Measurements from ENCODE around the gene ITSN1. TPM values are rescaled to one million over a fixed set of nuclear protein-coding genes. Genes with fewer than 3 reads are reported as not detected.

The ITSN1 gene
- total RNA-seq, 1 experiment from 2014 or later, result 88.5 TPM

DNA sequence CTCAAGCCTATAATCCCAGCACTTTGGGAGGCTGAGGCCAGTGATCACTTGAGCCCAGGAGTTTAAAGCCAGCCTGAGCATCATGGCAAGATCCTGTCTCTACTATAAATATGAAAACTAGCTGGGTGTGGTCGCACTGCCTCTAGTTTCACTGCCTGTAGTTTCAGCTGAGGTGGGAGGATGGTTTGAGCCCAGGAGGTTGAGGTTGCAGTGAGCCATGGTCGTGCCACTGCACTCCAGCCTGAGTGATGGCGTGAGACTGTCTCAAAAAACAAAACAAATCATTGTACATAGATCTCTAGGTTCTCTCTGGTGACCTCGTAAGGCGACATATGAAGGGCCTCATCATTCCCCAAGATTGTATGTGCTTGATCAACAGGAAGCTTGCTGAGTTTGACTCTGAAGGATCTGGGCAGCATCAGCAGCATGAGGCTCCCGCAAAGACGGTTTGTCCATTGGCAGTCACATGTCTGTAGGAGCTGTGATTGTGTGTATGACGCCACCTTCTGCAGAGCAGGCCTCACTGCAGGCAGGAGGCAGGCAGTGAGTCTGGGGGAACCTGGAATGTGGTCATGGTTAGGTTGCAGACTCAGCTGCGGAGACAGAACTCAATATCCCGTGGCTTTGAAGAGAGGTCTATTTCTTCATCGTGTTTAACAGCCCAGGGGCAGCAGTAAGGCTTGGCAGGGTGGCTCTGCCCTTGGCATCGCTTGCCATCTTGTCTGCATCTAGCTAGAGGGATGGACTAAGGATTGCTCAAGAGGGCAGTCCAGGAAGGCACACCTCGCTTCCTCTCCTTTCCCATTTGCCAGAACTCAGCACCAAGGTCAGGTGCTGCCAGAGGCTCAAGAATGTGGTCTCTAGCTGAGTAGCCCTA is 259.3 kb downstream of the ITSN1 start:
- Histone ChIP-seq H3K36me3 (ENCODE audit: control insufficient read depth, insufficient read depth, low read length) (no peaks in the 10 kb centered on the region), H3K4me3 (ENCODE audit: low read depth, low read length) (no peak overlapping the region), H3K27me3 (replicated peaks; ENCODE audit: control insufficient read depth, insufficient read depth, low read length) (no peaks in the 10 kb centered on the region), H3K9me3 (no peaks in the 10 kb centered on the region), H3K4me1 (no peaks in the 10 kb centered on the region)
- BruUV-seq (replicated peaks), result no TSS peak
- no peak overlapping the region for H3K27ac Mint-ChIP-seq (ENCODE audit: unreplicated experiment)
- intact Hi-C loops (cut with micrococcal nuclease; ENCODE audit: unreplicated experiment), result no loop called here
- CTCF ChIA-PET, result interaction anchor here (0.6 to 1.6 kb wide), 2 partner anchors 118 to 296 kb away, joined by 3 to 6 read pairs; no protein-coding TSS in a partner anchor
- TF ChIP-seq, protein P1, sequence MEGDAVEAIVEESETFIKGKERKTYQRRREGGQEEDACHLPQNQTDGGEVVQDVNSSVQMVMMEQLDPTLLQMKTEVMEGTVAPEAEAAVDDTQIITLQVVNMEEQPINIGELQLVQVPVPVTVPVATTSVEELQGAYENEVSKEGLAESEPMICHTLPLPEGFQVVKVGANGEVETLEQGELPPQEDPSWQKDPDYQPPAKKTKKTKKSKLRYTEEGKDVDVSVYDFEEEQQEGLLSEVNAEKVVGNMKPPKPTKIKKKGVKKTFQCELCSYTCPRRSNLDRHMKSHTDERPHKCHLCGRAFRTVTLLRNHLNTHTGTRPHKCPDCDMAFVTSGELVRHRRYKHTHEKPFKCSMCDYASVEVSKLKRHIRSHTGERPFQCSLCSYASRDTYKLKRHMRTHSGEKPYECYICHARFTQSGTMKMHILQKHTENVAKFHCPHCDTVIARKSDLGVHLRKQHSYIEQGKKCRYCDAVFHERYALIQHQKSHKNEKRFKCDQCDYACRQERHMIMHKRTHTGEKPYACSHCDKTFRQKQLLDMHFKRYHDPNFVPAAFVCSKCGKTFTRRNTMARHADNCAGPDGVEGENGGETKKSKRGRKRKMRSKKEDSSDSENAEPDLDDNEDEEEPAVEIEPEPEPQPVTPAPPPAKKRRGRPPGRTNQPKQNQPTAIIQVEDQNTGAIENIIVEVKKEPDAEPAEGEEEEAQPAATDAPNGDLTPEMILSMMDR (IDR thresholded peaks at IDR 0.05; ENCODE audit: insufficient read depth in 1 of 2, low read depth in 1 of 2, low read length in 1 of 2, severe bottlenecking in 1 of 2, unreplicated experiment in 1 of 2), result peak; percentile 52 to 53
- H3K4me1 Mint-ChIP-seq (ENCODE audit: low read depth, unreplicated experiment), result no peaks in the 10 kb centered on the region
- peaks cover 52% of the 10 kb centered on the region for H3K36me3 Mint-ChIP-seq (ENCODE audit: insufficient read depth, unreplicated experiment)
- H3K9me3 Mint-ChIP-seq (ENCODE audit: unreplicated experiment), result no peaks in the 10 kb centered on the region
- peak; percentile 50 to 53 for DNase-seq
- no peak overlapping the region for H3K4me3 Mint-ChIP-seq (ENCODE audit: unreplicated experiment)
- POLR2A ChIA-PET, result no interaction called here
- no peaks in the 10 kb centered on the region for H3K27me3 Mint-ChIP-seq (ENCODE audit: insufficient read depth, unreplicated experiment)

DNA sequence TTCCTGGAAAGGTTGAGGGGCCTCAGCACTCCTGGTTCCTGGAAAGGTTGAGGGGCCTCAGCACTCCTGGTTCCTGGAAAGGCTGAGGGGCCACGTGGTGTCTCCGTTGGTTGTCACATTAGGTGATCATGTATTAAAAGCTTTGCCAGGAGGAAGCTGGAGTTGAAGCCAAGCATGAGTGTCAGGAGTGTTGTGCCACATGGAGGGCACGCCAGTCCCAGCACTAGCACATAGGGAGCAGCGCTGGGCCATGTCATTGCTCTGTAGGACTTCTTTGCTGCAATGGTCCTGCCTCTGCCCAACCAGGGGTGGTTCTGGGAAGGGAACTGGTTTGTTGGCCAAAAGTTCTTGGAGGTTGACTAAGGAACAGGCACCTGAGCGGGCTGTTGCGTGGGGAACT is 260.0 kb downstream of the ITSN1 start:
- Mint-ChIP-seq H3K4me3 (ENCODE audit: unreplicated experiment) (no peak overlapping the region), H3K27me3 (ENCODE audit: insufficient read depth, unreplicated experiment) (no peaks in the 10 kb centered on the region), H3K27ac (ENCODE audit: unreplicated experiment) (no peak overlapping the region), H3K9me3 (ENCODE audit: unreplicated experiment) (no peaks in the 10 kb centered on the region), H3K4me1 (ENCODE audit: low read depth, unreplicated experiment) (no peaks in the 10 kb centered on the region), H3K36me3 (ENCODE audit: insufficient read depth, unreplicated experiment) (peaks cover 59% of the 10 kb centered on the region)
- Histone ChIP-seq H3K4me1 (no peaks in the 10 kb centered on the region), H3K9me3 (no peaks in the 10 kb centered on the region), H3K4me3 (ENCODE audit: low read depth, low read length) (no peak overlapping the region), H3K36me3 (ENCODE audit: control insufficient read depth, insufficient read depth, low read length) (no peaks in the 10 kb centered on the region), H3K27me3 (replicated peaks; ENCODE audit: control insufficient read depth, insufficient read depth, low read length) (no peaks in the 10 kb centered on the region)
- ChIA-PET POLR2A (no interaction called here), CTCF (interaction anchor here (0.6 to 1.6 kb wide), 2 partner anchors 119 to 297 kb away, joined by 3 to 6 read pairs; no protein-coding TSS in a partner anchor)
- DNase-seq, result no peak
- intact Hi-C loops (cut with micrococcal nuclease; ENCODE audit: unreplicated experiment), result no loop called here
- BruUV-seq (replicated peaks), result no TSS peak
- TF ChIP-seq, protein P1 (IDR thresholded peaks at IDR 0.05; ENCODE audit: insufficient read depth in 1 of 2, low read depth in 1 of 2, low read length in 1 of 2, severe bottlenecking in 1 of 2, unreplicated experiment in 1 of 2), result no peak

DNA sequence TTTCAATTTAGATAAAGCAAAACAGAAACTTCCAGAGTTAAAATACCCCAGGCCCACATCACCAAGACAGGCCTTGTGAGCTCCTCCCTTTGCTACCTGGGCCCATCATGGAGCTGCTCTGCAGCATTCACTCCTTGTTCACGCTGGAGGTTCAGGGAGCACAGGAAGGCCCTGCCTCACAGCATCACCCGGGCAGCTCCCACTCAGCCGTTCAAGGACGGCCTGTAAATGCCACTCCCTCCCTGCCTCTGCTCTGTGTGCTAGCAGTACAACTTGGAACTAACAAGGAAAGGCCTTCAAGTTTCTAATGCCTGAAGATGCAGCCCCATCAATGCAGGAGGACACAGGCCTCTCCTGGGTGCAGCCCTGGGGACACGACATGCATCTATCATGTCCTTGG is 261.7 kb downstream of the ITSN1 start:
- Histone ChIP-seq H3K4me1 (no peaks in the 10 kb centered on the region), H3K36me3 (ENCODE audit: control insufficient read depth, insufficient read depth, low read length) (no peaks in the 10 kb centered on the region), H3K27me3 (replicated peaks; ENCODE audit: control insufficient read depth, insufficient read depth, low read length) (no peaks in the 10 kb centered on the region), H3K4me3 (ENCODE audit: low read depth, low read length) (no peak overlapping the region), H3K9me3 (no peaks in the 10 kb centered on the region)
- Mint-ChIP-seq H3K4me1 (ENCODE audit: low read depth, unreplicated experiment) (no peaks in the 10 kb centered on the region), H3K27me3 (ENCODE audit: insufficient read depth, unreplicated experiment) (no peaks in the 10 kb centered on the region), H3K4me3 (ENCODE audit: unreplicated experiment) (no peak overlapping the region), H3K9me3 (ENCODE audit: unreplicated experiment) (no peaks in the 10 kb centered on the region), H3K27ac (ENCODE audit: unreplicated experiment) (no peak overlapping the region), H3K36me3 (ENCODE audit: insufficient read depth, unreplicated experiment) (peaks cover 76% of the 10 kb centered on the region)
- POLR2A ChIA-PET, result no interaction called here
- no peak for DNase-seq
- intact Hi-C loops (cut with micrococcal nuclease; ENCODE audit: unreplicated experiment), result no loop called here
- CTCF ChIA-PET, result no interaction called here
- TF ChIP-seq, protein P1 (IDR thresholded peaks at IDR 0.05; ENCODE audit: insufficient read depth in 1 of 2, low read depth in 1 of 2, low read length in 1 of 2, severe bottlenecking in 1 of 2, unreplicated experiment in 1 of 2), result no peak
- BruUV-seq (replicated peaks), result no TSS peak

Data from Caco-2 (cell line).